Measurements from ENCODE around the gene WRNIP1.
A peak's percentile ranks its signal among the peaks of the same experiment; 100 is the strongest.

The WRNIP1 gene

GRCh38 chr6:2807342-2808090, 42.3 kb downstream of the WRNIP1 start:
- no peak for DNase-seq (ENCODE audit: low read depth)

- DNase-seq (ENCODE audit: low read depth) = no peak
These were observed 43.8 kb downstream of the WRNIP1 start for GRCh38 chr6:2809015-2809414.

- DNase-seq (ENCODE audit: low read depth) = no peak
These were observed 45.0 kb downstream of the WRNIP1 start for GRCh38 chr6:2810092-2810671.

GRCh38 chr6:2812695-2813094, 47.5 kb downstream of the WRNIP1 start:
- no peak for DNase-seq (ENCODE audit: low read depth)

GRCh38 chr6:2816158-2816557, 51.0 kb downstream of the WRNIP1 start:
- DNase-seq (ENCODE audit: low read depth) = no peak

- peak; percentile 50 for DNase-seq (ENCODE audit: low read depth)
These were observed 52.8 kb downstream of the WRNIP1 start for GRCh38 chr6:2817903-2818443.

- DNase-seq (ENCODE audit: low read depth) = peak; percentile 28
These were observed 53.4 kb downstream of the WRNIP1 start for GRCh38 chr6:2818593-2818992.

- DNase-seq (ENCODE audit: low read depth) = no peak
These were observed 53.9 kb downstream of the WRNIP1 start for GRCh38 chr6:2819115-2819514.

GRCh38 chr6:2819978-2820377, 54.8 kb downstream of the WRNIP1 start:
- no peak for DNase-seq (ENCODE audit: low read depth)

GRCh38 chr6:2820415-2820814, 55.2 kb downstream of the WRNIP1 start:
- no peak for DNase-seq (ENCODE audit: low read depth)

GRCh38 chr6:2821554-2821953, 56.4 kb downstream of the WRNIP1 start:
- no peak for DNase-seq (ENCODE audit: low read depth)

- DNase-seq (ENCODE audit: low read depth) = no peak
These were observed 58.1 kb downstream of the WRNIP1 start for GRCh38 chr6:2823104-2823850.

- DNase-seq (ENCODE audit: low read depth) = no peak
These were observed 60.9 kb downstream of the WRNIP1 start for GRCh38 chr6:2826131-2826530.

- no peak for DNase-seq (ENCODE audit: low read depth)
These were observed 61.9 kb downstream of the WRNIP1 start for GRCh38 chr6:2827142-2827541.

GRCh38 chr6:2828629-2829028, 63.4 kb downstream of the WRNIP1 start:
- DNase-seq (ENCODE audit: low read depth) = no peak

- no peak for DNase-seq (ENCODE audit: low read depth)
These were observed 64.1 kb downstream of the WRNIP1 start for GRCh38 chr6:2829253-2829652.

GRCh38 chr6:2830183-2830582, 65.0 kb downstream of the WRNIP1 start:
- no peak for DNase-seq (ENCODE audit: low read depth)

GRCh38 chr6:2831392-2831791, 66.2 kb downstream of the WRNIP1 start:
- no peak for DNase-seq (ENCODE audit: low read depth)

GRCh38 chr6:2834262-2834661, 69.1 kb downstream of the WRNIP1 start:
- no peak for DNase-seq (ENCODE audit: low read depth)
